ENCODE data around the gene PAM. TPM values are rescaled to one million over a fixed set of nuclear protein-coding genes. Genes with fewer than 3 reads are reported as not detected.

PAM gene
- total RNA-seq, result 12.7 and 15.8 TPM in 2 replicates

DNA sequence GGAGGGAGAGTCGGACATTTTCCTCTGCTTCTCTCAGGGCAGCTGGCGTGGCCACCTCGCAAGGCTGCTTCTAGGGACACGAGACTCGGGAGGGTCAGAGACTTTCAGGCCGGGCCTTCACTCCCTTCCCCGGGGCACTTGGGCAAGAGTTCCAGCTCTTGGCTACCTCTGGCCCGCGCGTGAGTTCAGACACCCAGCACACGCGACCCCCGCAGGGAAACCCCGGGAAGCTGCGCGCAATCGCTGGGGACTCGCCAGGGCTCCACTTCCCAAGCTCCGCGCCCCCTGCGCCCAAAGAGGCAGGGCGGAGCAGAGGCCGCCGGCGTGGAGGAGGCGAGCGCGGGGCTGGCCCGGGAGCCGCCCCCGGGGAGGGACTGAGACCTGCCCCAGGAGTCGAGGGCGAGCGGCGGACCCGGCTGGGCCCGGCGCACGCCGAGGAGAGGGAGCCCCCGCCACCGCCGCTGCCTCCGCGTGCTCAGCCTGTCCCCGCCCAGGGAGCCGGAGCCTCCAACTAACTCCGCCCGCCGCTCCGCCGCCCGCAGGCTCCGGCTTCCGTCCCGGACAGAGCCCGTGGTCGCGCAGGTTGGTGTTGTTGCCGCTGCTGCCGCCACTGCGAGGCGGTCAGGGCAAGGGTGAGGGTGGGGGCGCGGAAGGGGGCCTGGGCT is at the start of gene PAM:
Gene PAM (plus strand): TSS at position 539 of the 665 bp plus-strand sequence. CDS start 110,891 bp downstream, outside the sequence.
- intact Hi-C loops (cut with micrococcal nuclease), result loop anchor here (1.0 to 2.0 kb wide), 4 partner anchors 26 to 504 kb away; partner anchors contain the start of genes GIN1, MACIR and PPIP5K2

- intact Hi-C loops (cut with micrococcal nuclease), result no loop called here
Observed at GRCh38 chr5:102711525-102712385, 43.4 kb upstream of the PAM start.

DNA sequence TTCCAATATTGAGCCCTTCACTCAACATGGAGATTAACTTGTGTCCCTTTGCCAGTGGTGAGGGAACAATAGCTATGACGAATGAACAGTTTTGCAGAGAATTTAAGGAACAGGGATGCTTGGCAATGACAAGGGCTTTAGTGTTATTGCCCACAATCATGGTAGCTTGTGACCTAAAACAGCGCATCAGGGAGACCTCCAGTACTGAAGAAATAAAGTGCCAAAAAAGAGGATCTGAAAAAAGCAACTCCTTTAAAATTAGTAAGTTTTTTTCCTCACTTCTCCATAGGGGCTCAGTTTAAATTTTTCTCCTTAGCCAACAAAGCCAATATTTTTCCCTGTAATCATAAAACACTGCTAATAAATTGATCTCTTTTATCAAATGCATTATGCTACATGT is 41.8 kb upstream of the PAM start:
- intact Hi-C loops (cut with micrococcal nuclease), result no loop called here

DNA sequence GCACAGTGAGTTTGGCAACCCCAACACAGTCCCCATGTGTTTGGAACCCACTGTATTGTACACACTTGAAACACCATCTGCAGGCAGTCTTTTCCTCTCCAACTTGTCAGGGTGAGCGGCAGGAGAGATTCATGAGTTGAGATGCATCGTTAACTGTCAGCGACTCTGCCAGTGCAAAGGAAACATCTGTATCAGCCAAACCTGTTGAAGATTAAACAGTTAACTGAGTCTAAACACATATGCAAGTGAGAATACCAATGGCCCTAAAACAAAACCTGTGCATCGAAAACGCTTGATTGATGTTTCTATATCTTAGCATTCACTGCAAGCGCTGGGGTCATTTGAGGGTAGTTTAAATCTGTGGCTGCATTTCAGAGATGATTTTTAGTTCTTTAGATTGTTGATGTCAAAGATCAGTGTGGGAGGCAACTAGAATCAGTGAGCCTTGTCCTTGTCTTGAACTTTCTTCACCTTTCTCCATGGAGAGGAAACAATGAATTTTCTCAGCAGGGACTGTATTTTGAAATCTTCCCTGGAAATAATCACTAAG is 41.3 kb upstream of the PAM start:
- intact Hi-C loops (cut with micrococcal nuclease), result no loop called here

- intact Hi-C loops (cut with micrococcal nuclease), result no loop called here
Observed at GRCh38 chr5:102715082-102715807, 39.9 kb upstream of the PAM start.

- intact Hi-C loops (cut with micrococcal nuclease), result no loop called here
Observed at GRCh38 chr5:102716017-102716416, 39.1 kb upstream of the PAM start.

- intact Hi-C loops (cut with micrococcal nuclease), result no loop called here
Observed at GRCh38 chr5:102718819-102719218, 36.3 kb upstream of the PAM start.

DNA sequence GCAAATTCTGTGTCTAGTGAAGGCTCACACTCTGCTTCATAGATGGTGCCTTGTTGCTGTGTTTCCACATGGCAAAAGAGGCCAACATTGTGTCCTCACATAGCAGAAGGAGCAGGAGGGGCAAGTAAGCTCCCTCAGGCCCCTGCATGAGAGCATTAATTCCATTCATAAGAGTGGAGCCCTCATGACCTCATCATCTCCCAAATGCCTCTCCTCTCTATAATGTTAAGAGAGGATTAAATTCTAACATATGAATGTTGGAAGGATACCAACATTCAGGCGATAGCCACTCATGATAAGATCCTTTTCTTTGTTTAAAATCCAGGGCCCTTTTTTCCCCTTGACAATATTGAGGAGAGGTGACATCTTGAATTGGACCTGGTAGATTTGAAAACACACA is 35.2 kb upstream of the PAM start:
- intact Hi-C loops (cut with micrococcal nuclease), result no loop called here

- intact Hi-C loops (cut with micrococcal nuclease), result no loop called here
Observed at GRCh38 chr5:102720969-102721368, 34.1 kb upstream of the PAM start.

DNA sequence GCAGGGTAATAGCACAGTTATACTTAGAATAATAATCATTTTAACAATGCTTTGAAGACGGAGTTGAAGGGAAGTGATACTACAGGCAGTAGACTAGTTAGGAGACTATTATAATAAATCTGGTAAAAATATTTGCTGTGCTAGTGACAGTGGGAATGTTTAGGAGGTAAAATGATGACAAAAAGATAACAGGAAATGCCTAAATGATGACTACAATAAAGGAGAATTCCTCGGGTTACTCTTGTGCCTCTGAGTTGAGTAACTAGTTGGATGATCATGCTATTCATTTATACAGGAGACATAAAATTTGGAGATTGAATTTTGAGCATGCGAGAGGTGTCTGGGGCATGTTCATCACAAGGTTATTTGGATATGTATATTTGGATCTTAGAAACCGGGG is 32.2 kb upstream of the PAM start:
- intact Hi-C loops (cut with micrococcal nuclease), result no loop called here

DNA sequence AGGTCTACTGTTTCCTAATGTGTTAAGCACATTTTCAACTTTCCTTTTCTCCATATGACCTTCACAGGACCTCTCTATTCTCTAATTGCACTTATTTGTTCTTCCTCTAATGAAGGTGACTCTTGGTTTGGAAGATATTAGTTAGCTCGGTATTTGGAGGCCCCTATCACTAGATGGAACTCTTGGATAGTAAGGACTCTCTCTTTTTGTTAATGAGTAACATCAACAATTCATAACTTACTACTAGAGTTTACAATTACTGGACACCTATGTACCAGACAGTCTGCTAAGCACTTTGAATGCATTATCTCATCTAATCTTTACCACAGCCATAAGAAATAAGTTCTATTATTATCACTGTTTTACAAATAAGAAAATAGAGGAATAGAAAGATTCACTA is 23.4 kb upstream of the PAM start:
- intact Hi-C loops (cut with micrococcal nuclease), result no loop called here

GRCh38 chr5:102733534-102733933 is 21.6 kb upstream of the PAM start:
- intact Hi-C loops (cut with micrococcal nuclease), result no loop called here

- intact Hi-C loops (cut with micrococcal nuclease), result no loop called here
Observed at GRCh38 chr5:102737161-102737560, 17.9 kb upstream of the PAM start.

DNA sequence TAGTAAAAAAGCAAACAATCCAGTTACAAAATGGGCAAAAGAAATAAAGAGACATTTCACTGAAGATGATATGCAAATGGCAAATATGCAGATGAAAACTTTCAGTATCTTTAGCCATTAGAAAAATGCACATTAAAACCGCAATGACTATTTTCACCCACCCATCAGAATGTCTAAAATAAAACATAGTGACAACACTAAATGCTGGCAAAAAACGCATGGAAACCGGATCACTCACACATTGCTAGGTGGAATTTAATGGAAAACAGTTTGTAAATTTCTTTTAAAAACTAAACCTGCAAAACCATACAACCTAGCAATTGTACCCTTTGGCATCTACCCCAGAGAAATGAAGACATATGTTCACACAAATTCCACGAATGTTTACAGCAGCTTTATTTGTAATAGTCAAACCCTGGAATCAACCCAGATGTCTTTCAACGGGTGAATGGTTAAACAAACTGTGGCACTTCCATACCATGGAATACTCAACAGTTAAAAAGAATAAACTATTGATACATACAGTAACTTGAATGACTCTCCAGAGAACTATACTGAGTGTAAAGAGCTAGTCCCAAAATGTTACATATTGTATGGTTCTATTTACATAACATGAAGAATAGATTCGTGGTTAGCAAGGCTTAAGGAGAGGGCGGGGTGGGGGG is 17.2 kb upstream of the PAM start:
- intact Hi-C loops (cut with micrococcal nuclease), result no loop called here

DNA sequence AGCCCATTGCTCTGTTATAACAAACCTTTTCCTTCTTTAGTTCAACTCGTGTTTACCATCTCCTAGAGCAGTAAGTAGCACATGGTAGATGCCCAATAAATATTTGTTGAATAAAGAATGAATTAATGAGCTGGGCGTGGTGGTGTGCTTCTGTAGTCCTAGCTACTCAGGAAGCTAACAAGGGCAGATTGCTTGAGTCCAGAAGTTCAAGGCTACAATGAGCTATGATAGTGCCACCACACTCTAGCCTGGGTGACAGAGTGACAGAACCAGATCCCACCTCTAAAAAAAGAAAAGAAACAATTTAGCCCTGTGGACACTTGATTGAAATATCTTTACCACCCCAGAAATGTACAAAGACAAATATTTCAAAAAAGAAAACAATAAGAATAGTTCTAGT is 14.6 kb upstream of the PAM start:
- intact Hi-C loops (cut with micrococcal nuclease), result no loop called here

GRCh38 chr5:102742215-102742614 is 12.9 kb upstream of the PAM start:
- intact Hi-C loops (cut with micrococcal nuclease), result no loop called here

DNA sequence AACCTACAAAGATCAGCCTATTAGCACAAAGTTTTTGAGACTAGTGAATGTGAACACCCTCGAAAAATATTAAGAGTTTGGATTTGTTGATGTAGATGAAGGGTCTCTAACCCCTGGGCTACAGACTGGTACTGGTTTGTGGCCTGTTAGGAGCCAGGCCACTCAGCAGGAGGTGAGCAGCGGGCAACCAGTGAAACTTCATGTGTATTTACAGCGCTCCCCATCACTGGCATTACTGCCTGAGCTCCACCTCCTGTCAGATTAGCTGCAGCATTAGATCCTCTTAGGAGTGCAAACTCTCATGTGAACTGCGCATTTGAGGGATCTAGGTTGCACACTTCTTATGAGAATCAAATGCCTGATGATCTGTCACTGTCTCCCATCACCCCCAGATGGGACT is 11.2 kb upstream of the PAM start:
- intact Hi-C loops (cut with micrococcal nuclease), result no loop called here

- intact Hi-C loops (cut with micrococcal nuclease), result no loop called here
Observed at GRCh38 chr5:102747386-102748166, 7.5 kb upstream of the PAM start.

- intact Hi-C loops (cut with micrococcal nuclease), result no loop called here
Observed at GRCh38 chr5:102749416-102750030, 5.6 kb upstream of the PAM start.

All from T-helper 2 cell treated with Interferon-gamma antibody and Interleukin-4, amounts not matched to agents 100 ng/mL and 5 ng/mL, for 36 hours (primary cell).